Muscle of leg (tissue), 11 donors: ENCODE data around the gene KCNAB1. TPM values are rescaled to one million over a fixed set of nuclear protein-coding genes. Genes with fewer than 3 reads are reported as not detected.
"Not testable (repeated sequence)": the region's sequence is repeated elsewhere in the genome, so short reads cannot be mapped to it uniquely, and the experiment has no call there.

Experiments used
- DNase-seq: peaks from one replicate; pipeline ENCODE4 v3.0.0; 2013
- H3K27ac ChIP-seq: one replicate; pipeline ENCODE4 v1.5.1; 2013; ENCODE audit warnings: mild to moderate bottlenecking, low read length, control low read depth
- H3K27me3 ChIP-seq: one replicate; pipeline ENCODE4 v1.6.1; 2013; ENCODE audit warnings: low read length; ENCODE audit not compliant: control insufficient read depth, insufficient read depth
- H3K36me3 ChIP-seq: one replicate; pipeline ENCODE4 v1.6.1; 2013; ENCODE audit warnings: low read length; ENCODE audit not compliant: control insufficient read depth, insufficient read depth
- H3K4me1 ChIP-seq: one replicate; pipeline ENCODE4 v1.6.1; 2013; ENCODE audit warnings: low read length; ENCODE audit not compliant: control insufficient read depth, insufficient read depth
- H3K4me3 ChIP-seq: one replicate; pipeline ENCODE4 v1.5.1; 2013; ENCODE audit warnings: low read length, control low read depth
- H3K9me3 ChIP-seq: replicated peaks from 2 replicates; pipeline ENCODE4 v1.6.1; 2013; ENCODE audit warnings: low read depth, low read length; ENCODE audit not compliant: control insufficient read depth
- WGBS: methylation state at CpG from one replicate; pipeline ENCODE4 v1.1.5; 2013; ENCODE audit warnings: missing lambda C conversion rate; ENCODE audit not compliant: insufficient coverage; 5-methylcytosine and 5-hydroxymethylcytosine counted together
- polyA plus RNA-seq, 8 donors: library from polyadenylated mRNA; unstranded; fragments of 120-200 nt; gene quantifications; one replicate each; pipeline versions ENCODE4 v1.2.1 to v1.2.3, GENCODE V29; 2013; ENCODE audit warnings: inconsistent platforms in 1 of 8, low replicate concordance in 1 of 8; ENCODE audit not compliant: insufficient read length in 8 of 8, insufficient read depth in 1 of 8
- total RNA-seq: library from RNA; stranded (reverse); fragments of 120-200 nt; gene quantifications from one replicate; pipeline ENCODE4 v1.2.4, GENCODE V29; 2013

KCNAB1 gene
- total and polyA plus RNA-seq, 9 donors: 4.3 to 8.4 (median 5.0) TPM

GRCh38 chr3:156552973-156553372, 432.6 kb downstream of the KCNAB1 start:
- Histone ChIP-seq H3K4me3 (no peak overlapping the region), H3K27ac (no peak overlapping the region), H3K4me1 (peaks cover 8% of the 10 kb centered on the region), H3K9me3 (no peaks in the 10 kb centered on the region), H3K27me3 (no peaks in the 10 kb centered on the region), H3K36me3 (peaks cover 16% of the 10 kb centered on the region)
- no CpG with 5 or more reads among the region's 2 CpGs for WGBS
- DNase-seq: no peak

GRCh38 chr3:156553705-156554356, 433.5 kb downstream of the KCNAB1 start:
- Histone ChIP-seq H3K27me3 (no peaks in the 10 kb centered on the region), H3K27ac (peak overlapping the region; percentile 92), H3K9me3 (no peaks in the 10 kb centered on the region), H3K4me3 (peak overlapping the region; percentile 84), H3K4me1 (peaks cover 8% of the 10 kb centered on the region), H3K36me3 (peaks cover 12% of the 10 kb centered on the region)
- WGBS: 5% methylated on average over 3 of the region's 11 CpGs
- peak; percentile 60 for DNase-seq

- H3K9me3 ChIP-seq: no peaks in the 10 kb centered on the region
- peak overlapping the region; percentile 84 for H3K4me3 ChIP-seq
- DNase-seq: no peak
- WGBS: 1% methylated on average over 9 of the region's 11 CpGs
- H3K27ac ChIP-seq: peak overlapping the region; percentile 92
- peaks cover 12% of the 10 kb centered on the region for H3K36me3 ChIP-seq
- H3K4me1 ChIP-seq: peaks cover 8% of the 10 kb centered on the region
- H3K27me3 ChIP-seq: no peaks in the 10 kb centered on the region
Observed at GRCh38 chr3:156554515-156554841, 434.1 kb downstream of the KCNAB1 start.

- peak within 1 kb of the TSS; percentile 84 for H3K4me3 ChIP-seq
- no peaks in the 10 kb centered on the region for H3K27me3 ChIP-seq
- H3K27ac ChIP-seq: peak within 1 kb of the TSS; percentile 92
- WGBS: under 1% methylated on average over 47 of the region's 60 CpGs
- DNase-seq: peak; percentile 100
- H3K9me3 ChIP-seq: no peaks in the 10 kb centered on the region
- peaks cover 12% of the 10 kb centered on the region for H3K36me3 ChIP-seq
- peaks cover 8% of the 10 kb centered on the region for H3K4me1 ChIP-seq
Observed at GRCh38 chr3:156554842-156555687, 434.7 kb downstream of the KCNAB1 start, which contains the start of gene SSR3. Gene SSR3 (minus strand): TSS chr3:156555117. CDS start chr3:156555089, 28 bp downstream.

- no peak overlapping the region for H3K27ac ChIP-seq
- no peak for DNase-seq
- no peak overlapping the region for H3K4me3 ChIP-seq
- H3K27me3 ChIP-seq: no peaks in the 10 kb centered on the region
- peaks cover 3% of the 10 kb centered on the region for H3K4me1 ChIP-seq
- H3K9me3 ChIP-seq: no peaks in the 10 kb centered on the region
- H3K36me3 ChIP-seq: no peaks in the 10 kb centered on the region
Observed at GRCh38 chr3:156558389-156558788, 438.0 kb downstream of the KCNAB1 start.

GRCh38 chr3:156559321-156559720, 438.9 kb downstream of the KCNAB1 start:
- H3K36me3 ChIP-seq: no peaks in the 10 kb centered on the region
- no peak for DNase-seq
- H3K9me3 ChIP-seq: no peaks in the 10 kb centered on the region
- no peak overlapping the region for H3K27ac ChIP-seq
- peaks cover 3% of the 10 kb centered on the region for H3K4me1 ChIP-seq
- no peaks in the 10 kb centered on the region for H3K27me3 ChIP-seq
- H3K4me3 ChIP-seq: no peak overlapping the region
- no CpG with 5 or more reads among the region's 1 CpG for WGBS

- DNase-seq: no peak
- 57% methylated on average over 1 of the region's 2 CpGs for WGBS
- H3K27ac ChIP-seq: no peak overlapping the region
- H3K9me3 ChIP-seq: no peaks in the 10 kb centered on the region
- H3K36me3 ChIP-seq: no peaks in the 10 kb centered on the region
- no peaks in the 10 kb centered on the region for H3K4me1 ChIP-seq
- H3K27me3 ChIP-seq: no peaks in the 10 kb centered on the region
- no peak overlapping the region for H3K4me3 ChIP-seq
Observed at GRCh38 chr3:156561533-156561932, 441.2 kb downstream of the KCNAB1 start.

GRCh38 chr3:156562486-156562885, 442.1 kb downstream of the KCNAB1 start:
- H3K4me1 ChIP-seq, H3K27ac ChIP-seq, H3K36me3 ChIP-seq, H3K9me3 ChIP-seq, H3K4me3 ChIP-seq, DNase-seq, H3K27me3 ChIP-seq: not testable (repeated sequence)
- WGBS: 41% methylated on average over 2 of the region's 8 CpGs

GRCh38 chr3:156563900-156564682, 443.7 kb downstream of the KCNAB1 start:
- H3K4me3 ChIP-seq: no peak overlapping the region
- no peaks in the 10 kb centered on the region for H3K4me1 ChIP-seq
- no CpG with 5 or more reads among the region's 1 CpG for WGBS
- H3K9me3 ChIP-seq: no peaks in the 10 kb centered on the region
- DNase-seq: no peak
- H3K27me3 ChIP-seq: no peaks in the 10 kb centered on the region
- H3K27ac ChIP-seq: no peak overlapping the region
- no peaks in the 10 kb centered on the region for H3K36me3 ChIP-seq

- not testable (repeated sequence) for H3K36me3 ChIP-seq, H3K9me3 ChIP-seq, H3K4me1 ChIP-seq, H3K27me3 ChIP-seq, H3K4me3 ChIP-seq, H3K27ac ChIP-seq, DNase-seq
- WGBS: 80% methylated on average over 2 of the region's 8 CpGs
Observed at GRCh38 chr3:156569016-156569415, 448.6 kb downstream of the KCNAB1 start.
